Brain microvascular endothelial cell (primary cell): ENCODE measurements around the gene ONECUT3.

Source experiments
- DNase-seq: peaks from one replicate; pipeline ENCODE4 v3.0.0-alpha.2; 2020
- H3K27ac ChIP-seq: fragments of 250-450 bp; sonication (Bioruptor Pico); 2 replicates; pipeline ENCODE4 v1.5.1; 2020; ENCODE audit warnings: mild to moderate bottlenecking, moderate library complexity
- H3K27me3 ChIP-seq: fragments of 250-450 bp; sonication (Bioruptor Pico); replicated peaks from 2 replicates; pipeline ENCODE4 v1.5.1; 2020; ENCODE audit warnings: mild to moderate bottlenecking
- H3K36me3 ChIP-seq: fragments of 250-450 bp; sonication (Bioruptor Pico); replicated peaks from 2 replicates; pipeline ENCODE4 v1.5.1; 2020; ENCODE audit warnings: mild to moderate bottlenecking
- H3K4me3 ChIP-seq: 2 replicates; pipeline ENCODE4 v1.5.1; 2011; ENCODE audit warnings: low read depth, mild to moderate bottlenecking, control low read depth, low read length, moderate library complexity
- CTCF ChIP-seq: IDR thresholded peaks from 2 replicates; pipeline ENCODE4 v1.5.1; 2011; ENCODE audit warnings: low read depth, mild to moderate bottlenecking, moderate library complexity, low read length, control low read depth, inconsistent platforms; ENCODE audit errors: missing control alignments
- in situ Hi-C: cut with HindIII; loops from 2 replicates; pipeline ENCODE4 v1.10.0; 2017; ENCODE audit warnings: low sequenced_read_pairs, low pct_ligation_motif_present

ONECUT3 gene

GRCh38 chr19:1774989-1775772, 21.9 kb downstream of the ONECUT3 start:
- H3K4me3 ChIP-seq, result no peak overlapping the region
- no peak for DNase-seq
- H3K27ac ChIP-seq, result no peak overlapping the region
- in situ Hi-C loops, result no loop called here
- H3K27me3 ChIP-seq, result peaks cover 50% of the 10 kb centered on the region
- peak; percentile 61 for TF ChIP-seq CTCF
- H3K36me3 ChIP-seq, result no peaks in the 10 kb centered on the region

- Histone ChIP-seq H3K36me3 (no peaks in the 10 kb centered on the region), H3K27me3 (peaks cover 52% of the 10 kb centered on the region), H3K4me3 (no peak overlapping the region), H3K27ac (no peak overlapping the region)
- in situ Hi-C loops, result no loop called here
- TF ChIP-seq CTCF, result no peak
- DNase-seq, result no peak
These were observed 22.8 kb downstream of the ONECUT3 start for GRCh38 chr19:1775951-1776605.

- H3K4me3 ChIP-seq, result no peak overlapping the region
- in situ Hi-C loops, result no loop called here
- no peak for DNase-seq
- H3K27me3 ChIP-seq, result peaks cover 52% of the 10 kb centered on the region
- no peak for TF ChIP-seq CTCF
- no peak overlapping the region for H3K27ac ChIP-seq
- no peaks in the 10 kb centered on the region for H3K36me3 ChIP-seq
These were observed 23.4 kb downstream of the ONECUT3 start for GRCh38 chr19:1776606-1777147.

GRCh38 chr19:1777149-1777548, 23.8 kb downstream of the ONECUT3 start:
- no peak overlapping the region for H3K4me3 ChIP-seq
- H3K27me3 ChIP-seq, result peaks cover 52% of the 10 kb centered on the region
- TF ChIP-seq CTCF, result no peak
- in situ Hi-C loops, result no loop called here
- no peak overlapping the region for H3K27ac ChIP-seq
- DNase-seq, result no peak
- no peaks in the 10 kb centered on the region for H3K36me3 ChIP-seq

- no peak overlapping the region for H3K27ac ChIP-seq
- no peak for TF ChIP-seq CTCF
- no peak for DNase-seq
- H3K4me3 ChIP-seq, result no peak overlapping the region
- in situ Hi-C loops, result no loop called here
- peaks cover 42% of the 10 kb centered on the region for H3K27me3 ChIP-seq
- no peaks in the 10 kb centered on the region for H3K36me3 ChIP-seq
These were observed 26.3 kb downstream of the ONECUT3 start for GRCh38 chr19:1779574-1779973.
